Measurements from ENCODE around the gene SH3D21.

DNA sequence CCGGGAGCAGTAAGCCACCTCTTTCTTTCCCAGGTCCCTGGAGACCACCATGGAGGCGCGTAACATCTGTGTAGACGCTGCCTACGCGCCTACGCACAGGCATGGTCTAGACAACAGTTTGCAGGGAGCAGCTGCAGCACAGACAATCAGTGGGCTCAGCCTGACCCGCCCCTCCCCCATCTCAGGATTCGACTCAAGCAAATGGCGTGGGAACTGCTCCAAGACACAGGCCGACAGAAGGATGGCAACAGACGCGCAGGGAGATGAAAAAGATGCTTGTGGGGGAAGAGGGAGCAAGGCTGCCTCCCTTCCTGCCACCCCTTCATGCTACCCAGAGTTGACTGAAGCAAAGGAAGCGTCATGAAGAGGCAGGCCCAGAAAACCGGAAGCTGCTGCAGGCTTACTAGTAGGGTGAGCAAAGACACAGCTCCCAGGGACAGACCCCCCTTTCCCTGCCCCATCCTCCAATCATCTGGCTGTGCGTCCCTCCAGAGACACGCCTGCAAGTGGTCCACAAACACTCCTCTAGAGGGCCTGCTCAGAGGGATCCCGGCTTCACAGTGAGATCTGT, 60.0 kb downstream of the SH3D21 start:
- TF ChIP-seq, protein P1, sequence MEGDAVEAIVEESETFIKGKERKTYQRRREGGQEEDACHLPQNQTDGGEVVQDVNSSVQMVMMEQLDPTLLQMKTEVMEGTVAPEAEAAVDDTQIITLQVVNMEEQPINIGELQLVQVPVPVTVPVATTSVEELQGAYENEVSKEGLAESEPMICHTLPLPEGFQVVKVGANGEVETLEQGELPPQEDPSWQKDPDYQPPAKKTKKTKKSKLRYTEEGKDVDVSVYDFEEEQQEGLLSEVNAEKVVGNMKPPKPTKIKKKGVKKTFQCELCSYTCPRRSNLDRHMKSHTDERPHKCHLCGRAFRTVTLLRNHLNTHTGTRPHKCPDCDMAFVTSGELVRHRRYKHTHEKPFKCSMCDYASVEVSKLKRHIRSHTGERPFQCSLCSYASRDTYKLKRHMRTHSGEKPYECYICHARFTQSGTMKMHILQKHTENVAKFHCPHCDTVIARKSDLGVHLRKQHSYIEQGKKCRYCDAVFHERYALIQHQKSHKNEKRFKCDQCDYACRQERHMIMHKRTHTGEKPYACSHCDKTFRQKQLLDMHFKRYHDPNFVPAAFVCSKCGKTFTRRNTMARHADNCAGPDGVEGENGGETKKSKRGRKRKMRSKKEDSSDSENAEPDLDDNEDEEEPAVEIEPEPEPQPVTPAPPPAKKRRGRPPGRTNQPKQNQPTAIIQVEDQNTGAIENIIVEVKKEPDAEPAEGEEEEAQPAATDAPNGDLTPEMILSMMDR (conservative IDR thresholded peaks at IDR 0.05 in 1 of 2, IDR thresholded peaks at IDR 0.05 in 1 of 2; ENCODE audit: extremely low read depth in 1 of 2, insufficient read depth in 1 of 2, low read depth in 1 of 2, low read length in 2 of 2), result no peak
- no peak for TF ChIP-seq EZH2 (IDR thresholded peaks at IDR 0.05; ENCODE audit: borderline replicate concordance, low read length)
